ENCODE results near the gene LRIT2. TPM values are rescaled to one million over a fixed set of nuclear protein-coding genes. Genes with fewer than 3 reads are reported as not detected.
"Not testable (repeated sequence)": the region's sequence is repeated elsewhere in the genome, so short reads cannot be mapped to it uniquely, and the experiment has no call there.

LRIT2 gene
- total RNA-seq, 1 donor from 2014 or later: not detected

GRCh38 chr10:84181631-84182030, 43.7 kb downstream of the LRIT2 start:
- no peaks in the 10 kb centered on the region for H3K9me3 ChIP-seq (replicated peaks)
- no peak overlapping the region for H3K4me3 ChIP-seq
- no peak for TF ChIP-seq CTCF (IDR thresholded peaks at IDR 0.05; ENCODE audit: borderline replicate concordance)
- intact Hi-C loops (cut with micrococcal nuclease): no loop called here
- H3K4me1 ChIP-seq: no peaks in the 10 kb centered on the region
- H3K27me3 ChIP-seq (ENCODE audit: low read depth): peaks cover 32% of the 10 kb centered on the region
- H3K36me3 ChIP-seq: no peaks in the 10 kb centered on the region
- H3K27ac ChIP-seq (replicated peaks): no peak overlapping the region
- no peak for DNase-seq

GRCh38 chr10:84180386-84180785, 45.0 kb downstream of the LRIT2 start:
- DNase-seq; H3K4me3 ChIP-seq; intact Hi-C loops (cut with micrococcal nuclease); H3K36me3 ChIP-seq; H3K27ac ChIP-seq (replicated peaks); H3K9me3 ChIP-seq (replicated peaks); H3K4me1 ChIP-seq: not testable (repeated sequence)
- H3K27me3 ChIP-seq (ENCODE audit: low read depth): peaks cover 21% of the 10 kb centered on the region

GRCh38 chr10:84179059-84179710, 46.2 kb downstream of the LRIT2 start:
- TF ChIP-seq CTCF (IDR thresholded peaks at IDR 0.05; ENCODE audit: borderline replicate concordance): no peak
- no peak for DNase-seq
- no peak overlapping the region for H3K4me3 ChIP-seq
- H3K9me3 ChIP-seq (replicated peaks): no peaks in the 10 kb centered on the region
- intact Hi-C loops (cut with micrococcal nuclease): no loop called here
- no peak overlapping the region for H3K27ac ChIP-seq (replicated peaks)
- H3K36me3 ChIP-seq: no peaks in the 10 kb centered on the region
- no peaks in the 10 kb centered on the region for H3K4me1 ChIP-seq
- H3K27me3 ChIP-seq (ENCODE audit: low read depth): peaks cover 12% of the 10 kb centered on the region

GRCh38 chr10:84178160-84178609, 47.2 kb downstream of the LRIT2 start:
- Histone ChIP-seq H3K27ac (replicated peaks) (no peak overlapping the region), H3K4me1 (no peaks in the 10 kb centered on the region), H3K4me3 (no peak overlapping the region), H3K36me3 (no peaks in the 10 kb centered on the region), H3K27me3 (ENCODE audit: low read depth) (peaks cover 2% of the 10 kb centered on the region), H3K9me3 (replicated peaks) (no peaks in the 10 kb centered on the region)
- TF ChIP-seq CTCF (IDR thresholded peaks at IDR 0.05; ENCODE audit: borderline replicate concordance): no peak
- intact Hi-C loops (cut with micrococcal nuclease): no loop called here
- DNase-seq: no peak

GRCh38 chr10:84177541-84178141, 47.7 kb downstream of the LRIT2 start:
- no peak for TF ChIP-seq CTCF (IDR thresholded peaks at IDR 0.05; ENCODE audit: borderline replicate concordance)
- Histone ChIP-seq H3K27me3 (ENCODE audit: low read depth) (no peaks in the 10 kb centered on the region), H3K4me3 (no peak overlapping the region), H3K4me1 (no peaks in the 10 kb centered on the region), H3K9me3 (replicated peaks) (no peaks in the 10 kb centered on the region), H3K36me3 (no peaks in the 10 kb centered on the region), H3K27ac (replicated peaks) (no peak overlapping the region)
- intact Hi-C loops (cut with micrococcal nuclease): no loop called here
- DNase-seq: peak; percentile 44

- H3K36me3 ChIP-seq: no peaks in the 10 kb centered on the region
Observed at GRCh38 chr10:84176836-84177474, 48.4 kb downstream of the LRIT2 start.

More at GRCh38 chr10:84176836-84177474, 48.4 kb downstream of the LRIT2 start:
- H3K9me3 ChIP-seq (replicated peaks): no peaks in the 10 kb centered on the region
- intact Hi-C loops (cut with micrococcal nuclease): no loop called here
- H3K27me3 ChIP-seq (ENCODE audit: low read depth): no peaks in the 10 kb centered on the region
- H3K4me1 ChIP-seq: no peaks in the 10 kb centered on the region
- TF ChIP-seq CTCF (IDR thresholded peaks at IDR 0.05; ENCODE audit: borderline replicate concordance): no peak
- H3K4me3 ChIP-seq: no peak overlapping the region
- H3K27ac ChIP-seq (replicated peaks): no peak overlapping the region
- no peak for DNase-seq
